ENCODE data around the gene CARM1.
"Not testable (repeated sequence)": the region's sequence is repeated elsewhere in the genome, so short reads cannot be mapped to it uniquely, and the experiment has no call there.

Gene CARM1

DNA sequence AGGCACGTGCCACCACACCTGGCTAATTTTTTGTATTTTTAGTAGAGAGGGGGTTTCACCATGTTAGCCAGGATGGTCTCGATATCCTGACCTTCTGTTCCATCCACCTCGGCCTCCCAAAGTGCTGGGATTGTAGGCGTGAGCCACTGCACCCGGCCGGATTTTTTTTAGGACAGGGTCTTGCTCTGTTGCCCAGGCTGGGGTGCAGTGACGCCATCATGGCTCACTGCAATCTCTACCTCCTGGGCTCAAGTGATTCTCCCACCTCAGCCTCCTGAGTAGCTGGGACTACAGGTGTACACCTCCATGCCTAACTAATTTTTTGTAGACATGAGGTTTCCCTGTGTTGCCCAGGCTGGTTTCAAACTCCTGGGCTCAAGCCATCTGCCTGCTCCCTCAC, 33.7 kb upstream of the CARM1 start:
- DNase-seq, H3K27ac Mint-ChIP-seq, ATAC-seq, H3K27me3 Mint-ChIP-seq, H3K9me3 Mint-ChIP-seq, H3K4me3 Mint-ChIP-seq: not testable (repeated sequence)
- H3K4me1 Mint-ChIP-seq: peaks cover 25% of the 10 kb centered on the region

GRCh38 chr19:10838377-10838776, 33.0 kb upstream of the CARM1 start:
- no peak for DNase-seq
- Mint-ChIP-seq H3K9me3 (peaks cover 5 to 7% of the 10 kb centered on the region in 2 donors), H3K4me3 (no peak overlapping the region), H3K27me3 (no peaks in the 10 kb centered on the region), H3K4me1 (peaks cover 25% of the 10 kb centered on the region), H3K27ac (no peak overlapping the region)
- no peak for ATAC-seq

DNA sequence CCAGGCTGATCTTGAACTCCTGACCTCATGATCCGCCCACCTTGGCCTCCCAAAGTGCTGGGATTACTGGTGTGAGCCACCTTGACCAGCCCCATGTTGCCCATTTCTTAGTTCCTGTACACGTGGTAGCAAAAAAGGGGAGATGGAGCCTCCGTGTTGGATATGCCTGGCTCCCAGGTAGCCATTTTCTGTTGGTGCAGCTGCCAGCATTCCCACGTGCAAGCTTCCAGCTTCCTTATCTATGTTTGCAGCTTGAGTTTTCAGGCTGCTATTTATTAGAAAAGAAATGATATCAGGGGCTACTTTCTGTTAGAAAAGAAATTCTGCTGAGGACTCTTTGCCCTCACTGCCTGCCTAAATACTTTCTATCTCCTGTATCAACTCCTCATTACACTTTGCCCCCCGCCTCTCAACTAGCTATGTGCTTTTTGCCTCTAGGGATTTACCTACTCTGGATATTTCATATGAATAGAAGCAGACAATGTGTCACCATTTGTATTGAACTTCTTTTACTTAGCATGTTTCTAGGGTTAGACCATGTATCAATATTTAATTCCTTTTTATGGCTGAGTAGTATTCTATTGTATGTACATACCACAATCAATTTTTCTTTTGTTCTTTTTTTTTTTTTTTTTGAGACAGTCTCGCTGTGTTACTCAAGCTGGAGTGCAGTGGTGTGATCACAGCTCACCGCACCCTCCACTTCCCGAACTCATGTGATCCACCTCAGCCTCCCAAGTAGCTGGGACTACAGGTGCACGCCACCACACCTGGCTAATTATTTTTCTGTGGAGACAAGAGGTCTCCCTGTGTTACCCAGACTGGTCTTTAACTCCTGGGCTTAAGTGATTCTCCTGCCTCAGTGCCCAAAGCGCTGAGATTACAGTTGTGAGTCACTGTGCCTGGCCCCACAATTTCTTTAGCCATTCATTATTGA, 32.0 kb upstream of the CARM1 start:
- ATAC-seq (no peak), DNase-seq (no peak)
- Mint-ChIP-seq H3K9me3 (peaks cover 5 to 7% of the 10 kb centered on the region in 2 donors), H3K4me1 (peaks cover 25% of the 10 kb centered on the region), H3K27ac (no peak overlapping the region), H3K27me3 (no peaks in the 10 kb centered on the region), H3K4me3 (no peak overlapping the region)

- Mint-ChIP-seq H3K4me1 (peaks cover 3% of the 10 kb centered on the region), H3K27ac (no peak overlapping the region), H3K9me3 (peaks cover 9 to 12% of the 10 kb centered on the region in 2 donors), H3K27me3 (no peaks in the 10 kb centered on the region), H3K4me3 (no peak overlapping the region)
- no peak for DNase-seq
- ATAC-seq: no peak
Observed at GRCh38 chr19:10842788-10843187, 28.6 kb upstream of the CARM1 start.

GRCh38 chr19:10846500-10847202, 24.7 kb upstream of the CARM1 start:
- H3K27me3 Mint-ChIP-seq: no peaks in the 10 kb centered on the region
- DNase-seq (no peak), ATAC-seq (no peak)
- no peak overlapping the region for H3K4me3 Mint-ChIP-seq
- H3K27ac Mint-ChIP-seq: no peak overlapping the region
- peaks cover 20% of the 10 kb centered on the region for H3K4me1 Mint-ChIP-seq
- peaks cover 7 to 9% of the 10 kb centered on the region in 2 donors for H3K9me3 Mint-ChIP-seq

DNA sequence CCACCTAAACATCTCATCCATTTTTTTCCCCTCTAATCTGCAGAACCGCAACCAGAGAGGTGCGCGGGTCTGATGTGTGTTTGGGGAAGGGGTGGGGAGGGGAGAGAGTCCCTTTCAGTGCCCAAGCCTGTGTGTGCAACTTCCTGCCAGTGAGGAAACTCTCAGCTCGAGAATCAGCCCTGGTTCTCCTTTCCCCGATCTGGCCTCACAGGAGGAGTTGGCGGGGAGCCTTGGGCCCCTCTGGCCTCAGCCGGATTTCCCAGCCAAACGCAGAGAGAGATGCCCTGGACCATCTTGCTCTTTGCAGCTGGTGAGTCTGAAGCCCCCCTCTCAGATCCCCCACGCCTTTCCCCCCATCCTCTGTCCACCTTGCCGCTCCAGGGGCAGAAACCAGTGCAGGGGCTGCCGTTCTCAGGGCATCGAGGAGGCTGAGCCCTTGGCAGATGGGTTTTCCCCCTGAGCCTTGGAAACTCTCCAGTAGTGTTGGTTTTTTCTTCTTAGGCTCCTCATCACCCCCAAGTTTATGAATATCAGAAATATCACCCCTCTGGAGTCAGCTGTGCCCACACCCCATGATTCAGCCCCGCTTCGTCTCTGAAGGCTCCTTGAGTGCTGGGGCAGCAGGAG, 23.0 kb upstream of the CARM1 start, which contains the start of gene C19orf38:
TSS of gene C19orf38 (plus strand) at position 186 of the 627 bp plus-strand sequence. CDS start at position 280, 94 bp downstream.
- Mint-ChIP-seq H3K4me3 (peak within 1 kb of the TSS; percentile 74 to 80), H3K9me3 (peaks cover 7 to 9% of the 10 kb centered on the region in 2 donors), H3K27me3 (no peaks in the 10 kb centered on the region), H3K27ac (peak within 1 kb of the TSS; percentile 79 to 85), H3K4me1 (peaks cover 20% of the 10 kb centered on the region)
- DNase-seq (peak in 1 of 2 donors; percentile 28), ATAC-seq (peak; percentile 85)

DNA sequence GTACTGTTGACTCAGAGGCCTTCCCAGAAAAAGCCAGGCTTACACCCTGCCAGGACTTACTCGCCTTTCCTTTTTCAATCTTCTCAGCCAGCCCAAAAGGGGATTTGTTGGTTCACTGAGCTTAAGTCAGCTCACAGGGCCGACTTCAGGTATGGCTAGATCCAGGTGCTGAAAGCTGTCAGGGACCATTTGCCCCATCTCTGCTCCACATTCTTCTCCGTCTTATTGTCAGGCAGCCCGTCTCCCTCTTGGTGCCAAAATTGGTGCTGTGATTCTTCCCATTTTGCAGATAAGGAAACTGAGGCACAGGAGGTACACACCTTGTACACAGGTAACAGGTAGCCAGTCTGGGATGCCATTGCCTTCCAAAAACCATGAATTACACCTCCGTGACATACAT, 20.7 kb upstream of the CARM1 start:
- Mint-ChIP-seq H3K4me1 (peaks cover 20% of the 10 kb centered on the region), H3K27me3 (no peaks in the 10 kb centered on the region), H3K27ac (peak overlapping the region; percentile 40 to 96), H3K4me3 (no peak overlapping the region), H3K9me3 (peaks cover 7 to 9% of the 10 kb centered on the region in 2 donors)
- DNase-seq (no peak), ATAC-seq (no peak)

GRCh38 chr19:10852098-10852800, 19.1 kb upstream of the CARM1 start:
- no peak overlapping the region for H3K4me3 Mint-ChIP-seq
- no peaks in the 10 kb centered on the region for H3K27me3 Mint-ChIP-seq
- peaks cover 20% of the 10 kb centered on the region for H3K4me1 Mint-ChIP-seq
- no peaks in the 10 kb centered on the region for H3K9me3 Mint-ChIP-seq
- DNase-seq: no peak
- H3K27ac Mint-ChIP-seq: no peak overlapping the region
- no peak for ATAC-seq

DNA sequence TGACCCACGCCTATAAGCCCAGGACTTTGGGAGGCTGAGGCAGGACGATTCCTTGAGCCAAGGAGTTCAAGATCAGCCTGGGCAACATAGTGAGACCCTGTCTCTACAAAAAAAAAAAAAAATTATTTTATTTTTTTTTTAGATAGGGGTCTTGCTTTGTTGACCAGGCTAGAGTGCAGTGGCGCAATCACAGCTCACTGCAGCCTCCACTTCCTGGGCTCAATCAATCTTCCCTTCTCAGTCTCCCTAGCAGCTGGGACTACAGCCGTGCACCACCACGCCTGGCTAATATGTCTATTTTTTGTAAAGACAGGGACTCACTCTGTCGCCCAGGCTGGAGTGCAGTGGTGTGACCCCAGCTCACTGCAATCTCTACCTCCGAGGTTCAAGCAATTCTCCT, 18.4 kb upstream of the CARM1 start:
- ATAC-seq: no peak
- Mint-ChIP-seq H3K4me1 (peaks cover 15% of the 10 kb centered on the region), H3K9me3 (no peaks in the 10 kb centered on the region), H3K27ac (no peak overlapping the region), H3K27me3 (no peaks in the 10 kb centered on the region), H3K4me3 (no peak overlapping the region)
- no peak for DNase-seq

DNA sequence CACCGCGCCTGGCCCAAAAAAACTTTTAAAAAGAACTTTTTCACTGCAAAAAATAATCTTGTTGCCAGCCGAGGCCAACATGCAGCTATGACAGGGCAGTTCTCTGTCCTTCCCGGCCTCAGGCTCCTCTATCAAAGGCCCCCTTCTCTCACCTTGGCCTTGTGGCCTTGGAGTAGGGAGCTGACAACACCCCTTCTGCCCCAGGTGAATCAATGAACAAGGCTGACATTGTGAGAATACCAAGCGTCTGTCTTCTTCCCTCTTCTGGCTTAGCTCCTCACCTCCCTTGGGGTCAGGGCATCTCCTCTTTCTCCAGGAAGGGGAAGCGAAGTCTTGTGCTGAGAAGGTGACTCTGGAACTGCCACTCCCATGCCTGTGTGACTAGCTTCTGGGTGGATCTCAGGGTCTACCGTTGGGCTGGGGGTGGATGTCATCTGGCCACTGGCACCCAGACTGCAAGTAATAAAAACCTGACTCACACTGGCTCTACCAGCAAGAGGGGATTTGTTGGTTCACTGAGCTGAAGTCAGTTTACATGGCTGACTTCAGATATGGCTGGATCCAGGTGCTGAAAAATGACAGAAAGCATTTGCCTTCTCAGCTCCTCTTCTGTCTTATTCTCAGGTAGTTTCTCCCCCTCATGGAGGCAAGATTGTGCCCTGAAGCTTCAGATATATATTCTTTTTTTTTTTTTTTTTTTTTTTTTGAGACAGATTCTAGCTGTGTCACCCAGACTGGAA, 16.8 kb upstream of the CARM1 start:
- Mint-ChIP-seq H3K4me1 (no peaks in the 10 kb centered on the region), H3K27ac (no peak overlapping the region), H3K9me3 (no peaks in the 10 kb centered on the region), H3K4me3 (no peak overlapping the region), H3K27me3 (no peaks in the 10 kb centered on the region)
- DNase-seq: no peak
- no peak for ATAC-seq

DNA sequence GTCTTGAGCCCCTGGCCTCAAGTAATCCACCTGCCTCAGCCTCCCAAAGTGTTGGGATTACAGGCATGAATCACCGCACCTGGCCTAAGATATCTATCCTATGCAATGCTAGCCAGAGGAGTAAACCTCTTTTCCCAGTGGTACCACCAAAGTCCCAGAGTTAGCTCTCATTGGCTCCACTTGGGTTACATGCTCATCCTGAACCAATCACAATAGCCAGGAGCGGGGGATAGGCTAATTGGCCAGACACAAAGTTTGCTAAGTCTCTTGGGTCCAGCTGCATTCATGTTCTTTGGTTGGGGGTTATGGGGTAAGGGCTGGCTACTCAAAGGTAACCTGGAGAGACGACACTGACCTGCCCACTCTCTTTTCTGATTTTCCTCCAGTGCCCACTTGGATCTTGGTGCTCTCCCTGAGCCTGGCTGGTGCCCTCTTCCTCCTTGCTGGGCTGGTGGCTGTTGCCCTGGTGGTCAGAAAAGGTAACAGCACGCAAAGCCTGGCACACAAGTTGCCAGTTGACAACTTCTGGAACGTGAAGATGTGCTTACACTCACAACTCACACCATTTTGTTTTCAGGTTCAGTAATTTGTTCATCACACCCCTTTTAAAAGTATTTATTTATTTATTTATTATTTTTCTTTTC, 15.4 kb upstream of the CARM1 start:
- ATAC-seq (peak; percentile 54), DNase-seq (no peak)
- H3K27ac Mint-ChIP-seq: no peak overlapping the region
- H3K4me1 Mint-ChIP-seq: no peaks in the 10 kb centered on the region
- H3K27me3 Mint-ChIP-seq: no peaks in the 10 kb centered on the region
- H3K9me3 Mint-ChIP-seq: no peaks in the 10 kb centered on the region
- no peak overlapping the region for H3K4me3 Mint-ChIP-seq

- H3K4me1 Mint-ChIP-seq: not testable (repeated sequence)
Observed at GRCh38 chr19:10856899-10857298, 14.5 kb upstream of the CARM1 start.

GRCh38 chr19:10858204-10858828, 13.0 kb upstream of the CARM1 start:
- Mint-ChIP-seq H3K4me1 (peaks cover 5% of the 10 kb centered on the region), H3K27me3 (no peaks in the 10 kb centered on the region), H3K4me3 (no peak overlapping the region), H3K27ac (peak overlapping the region; percentile 75 to 83), H3K9me3 (no peaks in the 10 kb centered on the region)
- ATAC-seq (peak; percentile 50), DNase-seq (peak; percentile 47 to 52)

More at GRCh38 chr19:10856899-10857298, 14.5 kb upstream of the CARM1 start:
- H3K9me3 Mint-ChIP-seq, H3K27ac Mint-ChIP-seq, H3K4me3 Mint-ChIP-seq, DNase-seq, H3K27me3 Mint-ChIP-seq, ATAC-seq: not testable (repeated sequence)

All from stimulated activated naive CD8-positive, alpha-beta T cell treated with anti-CD3 and anti-CD28 coated beads, Interleukin-15, amount 100 ng/mL, for 72 hours (primary cell).